ENCODE data around the gene FOXO3. TPM values are rescaled to one million over a fixed set of nuclear protein-coding genes. Genes with fewer than 3 reads are reported as not detected.

The FOXO3 gene
- total RNA-seq, 1 donor from 2014 or later, result 37.3 TPM

DNA sequence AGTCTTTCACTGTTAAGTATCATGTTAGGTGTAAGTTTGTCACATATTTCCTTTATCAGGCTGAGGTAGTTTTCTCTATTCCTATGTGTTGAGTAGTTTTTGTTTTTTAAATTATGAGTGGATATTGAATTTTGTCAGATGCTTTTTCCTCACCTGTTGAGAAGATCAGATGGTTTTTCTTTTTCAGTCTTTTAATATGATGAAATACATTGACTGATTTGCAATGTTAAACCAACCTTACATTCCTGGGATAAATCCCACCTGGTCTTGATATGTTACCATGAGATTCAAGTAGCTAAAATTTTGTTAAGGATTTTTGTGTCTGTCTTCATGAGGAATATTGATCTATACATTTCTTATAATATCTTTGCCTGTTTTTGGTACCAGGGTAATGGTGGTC, 52.1 kb downstream of the FOXO3 start:
- peaks cover 59% of the 10 kb centered on the region for H4K20me1 ChIP-seq (ENCODE audit: insufficient read depth, low read length)
- H3K27me3 Mint-ChIP-seq (ENCODE audit: low read depth, unreplicated experiment), result no peaks in the 10 kb centered on the region
- no peaks in the 10 kb centered on the region for H3K36me3 ChIP-seq (ENCODE audit: insufficient read depth, low read length)
- TF ChIP-seq, protein P1, sequence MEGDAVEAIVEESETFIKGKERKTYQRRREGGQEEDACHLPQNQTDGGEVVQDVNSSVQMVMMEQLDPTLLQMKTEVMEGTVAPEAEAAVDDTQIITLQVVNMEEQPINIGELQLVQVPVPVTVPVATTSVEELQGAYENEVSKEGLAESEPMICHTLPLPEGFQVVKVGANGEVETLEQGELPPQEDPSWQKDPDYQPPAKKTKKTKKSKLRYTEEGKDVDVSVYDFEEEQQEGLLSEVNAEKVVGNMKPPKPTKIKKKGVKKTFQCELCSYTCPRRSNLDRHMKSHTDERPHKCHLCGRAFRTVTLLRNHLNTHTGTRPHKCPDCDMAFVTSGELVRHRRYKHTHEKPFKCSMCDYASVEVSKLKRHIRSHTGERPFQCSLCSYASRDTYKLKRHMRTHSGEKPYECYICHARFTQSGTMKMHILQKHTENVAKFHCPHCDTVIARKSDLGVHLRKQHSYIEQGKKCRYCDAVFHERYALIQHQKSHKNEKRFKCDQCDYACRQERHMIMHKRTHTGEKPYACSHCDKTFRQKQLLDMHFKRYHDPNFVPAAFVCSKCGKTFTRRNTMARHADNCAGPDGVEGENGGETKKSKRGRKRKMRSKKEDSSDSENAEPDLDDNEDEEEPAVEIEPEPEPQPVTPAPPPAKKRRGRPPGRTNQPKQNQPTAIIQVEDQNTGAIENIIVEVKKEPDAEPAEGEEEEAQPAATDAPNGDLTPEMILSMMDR (IDR thresholded peaks at IDR 0.05; ENCODE audit: insufficient read depth, low read depth, low read length), result no peak
- DNase-seq (ENCODE audit: low read depth) (no peak), FAIRE-seq (no peak)
- H3K4me1 ChIP-seq (ENCODE audit: insufficient read depth, low read length), result peaks cover 12% of the 10 kb centered on the region
- H3K4me2 ChIP-seq (ENCODE audit: low read length), result no peak overlapping the region
- no peak overlapping the region for H3K27ac ChIP-seq (ENCODE audit: low read depth, low read length)
- no peak overlapping the region for H3K9ac ChIP-seq (ENCODE audit: low read length)
- H3K9me3 Mint-ChIP-seq (ENCODE audit: unreplicated experiment), result peaks cover 2% of the 10 kb centered on the region
- peaks cover 93% of the 10 kb centered on the region for H3K79me2 ChIP-seq (ENCODE audit: insufficient read depth, low read length)
- no peaks in the 10 kb centered on the region for H3K27me3 ChIP-seq (ENCODE audit: insufficient read depth, low read length)
- peaks cover 30% of the 10 kb centered on the region for H3K4me1 Mint-ChIP-seq (ENCODE audit: low read depth, unreplicated experiment)
- peak overlapping the region; percentile 43 for H3K27ac Mint-ChIP-seq (ENCODE audit: unreplicated experiment)
- H3K36me3 Mint-ChIP-seq (ENCODE audit: low read depth, unreplicated experiment), result peaks cover 2% of the 10 kb centered on the region
- no peaks in the 10 kb centered on the region for H3K9me3 ChIP-seq (ENCODE audit: insufficient read depth, low read depth, low read length)
- H3K4me3 ChIP-seq (ENCODE audit: insufficient read depth, low read depth, low read length), result no peak overlapping the region
- H3K4me3 Mint-ChIP-seq (ENCODE audit: unreplicated experiment), result no peak overlapping the region
- no peak overlapping the region for H2AFZ ChIP-seq (ENCODE audit: low read depth, low read length)

DNA sequence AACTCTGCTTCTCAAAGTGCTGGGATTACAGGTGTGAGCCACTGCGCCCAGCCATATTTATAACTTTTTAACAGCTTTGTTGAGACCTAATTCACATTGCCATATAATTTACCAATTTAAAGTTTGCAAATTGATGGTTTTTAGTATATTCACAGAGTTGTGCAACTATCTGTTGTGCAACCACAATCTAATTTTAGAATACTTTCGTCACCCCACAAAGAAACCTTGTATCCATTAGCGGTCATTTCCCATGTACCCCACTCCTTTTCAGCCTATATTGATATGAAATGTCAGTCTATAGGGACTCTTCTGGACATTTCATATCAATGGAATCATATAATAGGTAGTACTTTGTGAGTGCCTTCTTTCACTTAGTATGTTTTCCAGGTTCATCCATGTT, 55.8 kb downstream of the FOXO3 start:
- Histone ChIP-seq H3K4me2 (ENCODE audit: low read length) (no peak overlapping the region), H3K27ac (ENCODE audit: low read depth, low read length) (no peak overlapping the region), H3K9ac (ENCODE audit: low read length) (no peak overlapping the region), H4K20me1 (ENCODE audit: insufficient read depth, low read length) (peaks cover 56% of the 10 kb centered on the region), H3K36me3 (ENCODE audit: insufficient read depth, low read length) (no peaks in the 10 kb centered on the region), H3K4me1 (ENCODE audit: insufficient read depth, low read length) (peaks cover 15% of the 10 kb centered on the region), H3K79me2 (ENCODE audit: insufficient read depth, low read length) (peaks cover 97% of the 10 kb centered on the region), H3K4me3 (ENCODE audit: insufficient read depth, low read depth, low read length) (no peak overlapping the region), H2AFZ (ENCODE audit: low read depth, low read length) (no peak overlapping the region), H3K27me3 (ENCODE audit: insufficient read depth, low read length) (no peaks in the 10 kb centered on the region), H3K9me3 (ENCODE audit: insufficient read depth, low read depth, low read length) (no peaks in the 10 kb centered on the region)
- H3K36me3 Mint-ChIP-seq (ENCODE audit: low read depth, unreplicated experiment), result peaks cover 9% of the 10 kb centered on the region
- no peak for TF ChIP-seq EZH2 (IDR thresholded peaks at IDR 0.05; ENCODE audit: insufficient read depth, low read length)
- TF ChIP-seq, protein P1 (IDR thresholded peaks at IDR 0.05; ENCODE audit: insufficient read depth, low read depth, low read length), result no peak
- H3K27ac Mint-ChIP-seq (ENCODE audit: unreplicated experiment), result no peak overlapping the region
- peaks cover 2% of the 10 kb centered on the region for H3K9me3 Mint-ChIP-seq (ENCODE audit: unreplicated experiment)
- peaks cover 30% of the 10 kb centered on the region for H3K4me1 Mint-ChIP-seq (ENCODE audit: low read depth, unreplicated experiment)
- no peak for FAIRE-seq
- DNase-seq (ENCODE audit: low read depth), result no peak
- H3K4me3 Mint-ChIP-seq (ENCODE audit: unreplicated experiment), result no peak overlapping the region
- no peaks in the 10 kb centered on the region for H3K27me3 Mint-ChIP-seq (ENCODE audit: low read depth, unreplicated experiment)

DNA sequence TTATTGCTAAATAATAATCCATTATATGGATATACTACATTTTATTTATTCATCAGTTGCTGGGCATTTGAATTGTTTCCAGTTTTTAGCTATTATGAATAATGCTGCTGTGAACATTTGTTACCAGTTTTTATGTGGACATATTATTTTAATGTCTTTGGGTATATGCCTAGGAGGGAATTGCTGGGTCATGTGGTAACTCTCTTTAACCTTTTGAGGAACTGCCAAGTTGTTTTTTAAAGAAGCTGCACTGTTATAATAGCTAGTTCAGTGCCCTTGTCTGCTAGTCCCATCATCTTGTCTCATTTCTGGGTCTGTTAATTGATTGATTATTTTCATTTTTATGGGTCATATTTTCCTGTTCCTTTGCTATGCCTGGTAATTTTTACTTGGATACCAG, 56.3 kb downstream of the FOXO3 start:
- H3K36me3 Mint-ChIP-seq (ENCODE audit: low read depth, unreplicated experiment), result peaks cover 9% of the 10 kb centered on the region
- H2AFZ ChIP-seq (ENCODE audit: low read depth, low read length), result no peak overlapping the region

More for the DNA sequence above, 56.3 kb downstream of the FOXO3 start:
- Mint-ChIP-seq H3K4me1 (ENCODE audit: low read depth, unreplicated experiment) (peaks cover 31% of the 10 kb centered on the region), H3K27me3 (ENCODE audit: low read depth, unreplicated experiment) (no peaks in the 10 kb centered on the region), H3K4me3 (ENCODE audit: unreplicated experiment) (no peak overlapping the region), H3K9me3 (ENCODE audit: unreplicated experiment) (peaks cover 2% of the 10 kb centered on the region), H3K27ac (ENCODE audit: unreplicated experiment) (no peak overlapping the region)
- no peak for FAIRE-seq
- Histone ChIP-seq H3K9ac (ENCODE audit: low read length) (no peak overlapping the region), H3K79me2 (ENCODE audit: insufficient read depth, low read length) (peaks cover 97% of the 10 kb centered on the region), H3K27me3 (ENCODE audit: insufficient read depth, low read length) (no peaks in the 10 kb centered on the region), H4K20me1 (ENCODE audit: insufficient read depth, low read length) (peaks cover 60% of the 10 kb centered on the region), H3K27ac (ENCODE audit: low read depth, low read length) (no peak overlapping the region), H3K4me2 (ENCODE audit: low read length) (no peak overlapping the region), H3K4me1 (ENCODE audit: insufficient read depth, low read length) (peaks cover 17% of the 10 kb centered on the region), H3K4me3 (ENCODE audit: insufficient read depth, low read depth, low read length) (no peak overlapping the region), H3K9me3 (ENCODE audit: insufficient read depth, low read depth, low read length) (no peaks in the 10 kb centered on the region), H3K36me3 (ENCODE audit: insufficient read depth, low read length) (no peaks in the 10 kb centered on the region)
- no peak for DNase-seq (ENCODE audit: low read depth)
- no peak for TF ChIP-seq EZH2 (IDR thresholded peaks at IDR 0.05; ENCODE audit: insufficient read depth, low read length)
- TF ChIP-seq, protein P1 (IDR thresholded peaks at IDR 0.05; ENCODE audit: insufficient read depth, low read depth, low read length), result no peak
